ENCODE results near the gene TMED7.

DNA sequence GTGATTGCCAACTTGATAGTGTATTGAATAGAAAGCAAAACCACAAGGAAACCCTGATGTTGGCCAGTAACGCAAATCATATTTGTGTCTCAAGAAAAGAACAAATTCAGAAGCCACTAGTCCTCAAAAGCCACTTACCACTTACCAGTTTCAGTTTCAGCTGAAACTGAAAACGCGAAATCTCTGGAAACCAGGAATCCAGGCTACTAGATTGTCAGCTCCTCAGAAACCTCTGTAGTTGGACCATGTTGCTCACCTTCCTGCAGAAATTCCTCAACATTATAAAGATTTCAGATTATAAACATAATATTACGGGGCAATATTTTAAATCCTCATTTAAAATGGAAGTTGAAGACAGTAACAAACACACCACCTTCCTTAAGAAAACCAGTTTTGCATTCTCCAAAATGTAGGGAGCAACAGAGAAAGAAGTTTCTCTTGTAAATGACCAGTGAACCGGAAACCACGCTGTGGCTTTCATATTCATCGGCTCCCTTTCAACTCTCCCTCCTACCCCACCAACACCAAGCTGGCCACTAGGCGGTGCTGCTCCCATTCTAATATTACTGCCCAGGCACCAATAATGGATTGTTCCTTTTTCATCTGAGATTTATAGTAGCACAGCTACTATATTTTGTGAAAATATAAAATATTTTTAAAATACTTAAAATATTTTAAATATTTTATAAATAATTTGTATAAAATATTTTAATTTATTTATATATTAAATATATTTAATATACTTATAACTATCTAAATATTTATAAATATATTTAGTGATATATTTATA is 8.7 kb upstream of the TMED7 start:
- TF ChIP-seq CHD2 (IDR thresholded peaks at IDR 0.05; ENCODE audit: low read length, partially characterized antibody) (peak; percentile 16), MEF2A (IDR thresholded peaks at IDR 0.05; ENCODE audit: borderline replicate concordance, low read depth) (no peak), CTCF (IDR thresholded peaks at IDR 0.05) (peak; percentile 93), FOXJ3 (CRISPR knock-in tag; IDR thresholded peaks at IDR 0.05) (no peak), NRF1 (IDR thresholded peaks at IDR 0.05; ENCODE audit: low read depth, low read length) (no peak), TEAD4 (IDR thresholded peaks at IDR 0.05; ENCODE audit: borderline replicate concordance, insufficient read depth) (no peak), ZBTB33 (IDR thresholded peaks at IDR 0.05; ENCODE audit: borderline replicate concordance, low read depth) (no peak), REST (IDR thresholded peaks at IDR 0.05; ENCODE audit: low read depth, low read length) (no peak)
